ENCODE measurements around the gene HPF1. TPM values are rescaled to one million over a fixed set of nuclear protein-coding genes. Genes with fewer than 3 reads are reported as not detected.

HPF1 gene
- total RNA-seq, 1 experiment from 2014 or later, result 30.6 TPM

Other genes starting within 250 kb of the HPF1 start
- 7.6 and 8.5 TPM in 2 replicates for gene NEK1, start 145.4 kb downstream of the HPF1 start, total RNA-seq (2014; rRNA removed; shearing (Covaris generic))
- gene CLCN3, start 137.4 kb downstream of the HPF1 start, total RNA-seq (2014; rRNA removed; shearing (Covaris generic)), result 53.8 and 54.5 TPM in 2 replicates

All from SK-MEL-5 (cell line).